CD4-positive, alpha-beta T cell treated with Interleukin-2 at 100 ng/mL for 4 hours (primary cell): ENCODE data around the gene NOS1.

ENCODE experiments used
- DNase-seq: peaks from one replicate; pipeline ENCODE4 v3.0.0-alpha.2; 2020; ENCODE audit warnings: low spot score

NOS1 gene

GRCh38 chr12:117363056-117363662, 1.7 kb upstream of the NOS1 start:
- no peak for DNase-seq

DNA sequence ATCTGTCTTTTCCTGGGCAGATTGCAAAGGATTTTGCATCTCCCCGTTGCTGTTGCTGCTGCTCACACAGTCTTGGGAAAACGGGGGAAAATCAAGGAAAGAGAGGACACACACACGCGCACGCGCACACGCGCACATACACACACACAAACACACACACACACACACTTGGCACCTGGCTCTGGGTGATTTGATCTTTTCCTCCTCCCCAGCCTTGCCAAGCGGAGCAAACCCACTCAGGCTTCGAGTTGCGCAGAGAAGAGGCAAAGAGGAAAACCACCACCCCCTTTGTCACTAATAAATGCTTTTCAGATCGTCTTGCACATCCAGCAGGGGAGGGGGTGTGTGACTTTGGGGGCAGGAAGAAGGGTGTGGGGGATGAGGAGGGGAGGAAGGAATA, 965 bp upstream of the NOS1 start:
- no peak for DNase-seq

- no peak for DNase-seq
Observed at GRCh38 chr12:117361905-117362304, 479 bp upstream of the NOS1 start.

DNA sequence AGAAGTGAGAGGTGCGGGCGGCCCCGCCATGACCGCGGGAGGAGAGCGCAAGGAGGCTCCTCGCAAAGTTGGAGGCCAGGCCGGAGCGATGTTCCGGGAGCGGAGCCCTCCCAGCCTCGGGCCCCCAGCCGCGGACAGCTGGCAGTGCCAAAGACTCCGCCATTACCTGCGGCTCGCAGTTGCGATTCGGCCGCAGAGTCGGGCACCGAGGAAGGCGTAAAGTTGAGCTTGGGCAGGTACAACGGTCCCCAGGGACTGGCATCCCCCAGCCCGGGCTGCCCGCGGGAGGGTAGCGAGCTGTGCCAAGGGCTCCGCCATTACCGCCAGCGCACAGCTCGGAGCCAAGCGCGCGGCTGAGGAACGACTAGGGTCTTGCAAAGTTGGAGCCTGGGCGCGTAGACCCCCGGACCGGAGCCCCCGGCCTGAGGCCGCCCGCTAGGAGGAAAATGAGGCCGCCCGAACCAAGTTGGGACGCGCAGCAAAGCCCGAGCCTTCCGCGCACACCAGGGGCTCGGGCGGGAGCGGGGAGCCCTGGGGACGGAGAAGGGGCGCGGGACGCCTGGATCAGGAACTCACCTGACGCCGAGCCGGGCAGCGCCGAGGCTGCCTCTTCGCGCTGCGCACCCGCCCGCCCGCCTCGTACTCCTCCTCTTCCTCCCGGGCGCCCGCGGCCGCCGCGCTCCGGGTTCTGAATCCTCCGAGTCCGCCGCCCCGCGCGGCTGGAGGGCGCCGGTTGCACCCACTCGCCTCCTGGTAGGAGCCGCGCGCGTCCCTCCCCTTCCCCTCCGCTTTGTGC, 677 bp downstream of the NOS1 start:
- no peak for DNase-seq

- DNase-seq, result no peak
Observed at GRCh38 chr12:117360222-117360550, 1.2 kb downstream of the NOS1 start.

DNA sequence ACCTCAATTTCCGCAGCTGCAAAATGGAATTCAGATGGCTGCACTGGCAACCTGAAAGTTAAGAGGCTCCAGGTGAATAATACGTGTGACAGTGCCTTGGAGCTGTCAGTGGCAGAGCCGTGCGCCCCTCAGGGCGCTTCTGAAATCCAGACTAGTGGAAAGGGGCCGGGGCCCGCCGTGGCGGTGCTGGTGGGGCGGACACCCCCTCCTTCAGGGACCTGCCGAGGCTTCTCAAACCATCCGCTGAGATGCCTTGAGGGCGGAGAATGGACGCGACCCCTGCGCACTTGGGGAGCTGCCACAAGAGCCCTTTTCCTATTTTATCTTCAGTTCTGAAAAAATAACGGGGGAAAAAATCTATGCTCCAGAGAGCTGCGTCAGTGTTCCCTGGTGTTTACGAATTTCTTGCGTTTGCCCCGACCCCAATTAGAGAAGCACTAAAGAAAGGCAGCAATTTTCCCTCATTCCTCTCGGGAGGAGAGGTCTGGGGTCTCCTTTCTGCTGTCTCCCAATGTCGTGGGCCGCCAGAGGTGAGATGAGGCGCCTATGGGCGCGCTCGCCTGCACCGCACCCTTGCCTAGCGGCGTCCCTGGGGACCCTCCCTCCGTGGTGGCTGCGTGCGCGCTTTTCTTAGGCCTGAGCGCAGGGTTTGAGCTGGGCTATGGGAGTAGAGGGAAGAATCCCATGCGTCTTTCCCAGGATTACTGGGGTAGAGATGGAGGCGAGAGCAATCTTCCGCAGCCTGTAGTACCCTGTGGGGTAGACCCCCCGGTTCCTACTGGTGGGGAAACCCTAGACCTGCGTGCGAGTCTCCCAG, 2.2 kb downstream of the NOS1 start:
- no peak for DNase-seq

DNA sequence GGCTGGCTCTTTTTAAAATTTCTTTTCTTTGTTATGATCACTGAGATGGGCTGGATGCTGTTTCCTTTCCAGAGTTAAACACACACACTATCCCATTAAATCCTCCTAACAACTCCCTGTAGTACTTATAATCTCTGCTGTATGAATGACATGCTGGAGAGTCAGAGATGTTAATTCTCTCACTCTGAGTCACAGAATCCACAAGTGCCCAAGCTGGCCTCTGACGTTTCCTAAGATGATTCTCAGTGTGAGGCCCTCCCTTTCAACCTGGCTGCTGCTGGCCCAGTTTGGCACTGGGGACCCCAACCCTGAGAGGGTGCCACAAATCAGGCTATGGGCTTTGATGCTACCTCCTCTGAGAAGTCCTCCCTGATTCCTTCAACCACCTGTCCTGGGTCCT, 5.4 kb downstream of the NOS1 start:
- DNase-seq, result no peak

- no peak for DNase-seq
Observed at GRCh38 chr12:117352883-117353282, 8.5 kb downstream of the NOS1 start.

- no peak for DNase-seq
Observed at GRCh38 chr12:117352206-117352605, 9.2 kb downstream of the NOS1 start.

DNA sequence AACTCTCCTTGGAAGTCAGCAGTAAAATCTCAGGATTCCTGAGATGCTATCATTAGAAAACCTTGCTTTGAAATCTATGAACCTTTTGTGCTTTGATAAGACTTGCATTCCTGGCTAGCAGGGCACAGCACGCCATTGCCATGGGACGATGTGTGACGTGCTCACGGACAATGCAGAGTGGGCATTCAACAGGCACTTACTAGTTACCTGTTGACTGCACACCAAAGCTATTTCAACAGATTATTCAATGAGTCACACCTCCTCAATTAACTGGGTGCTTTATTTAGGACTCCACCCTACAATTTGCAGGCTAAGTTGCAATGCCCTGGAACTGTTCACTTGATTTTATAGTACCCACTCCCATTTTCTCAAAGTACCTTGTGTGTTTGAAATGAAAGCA, 11.3 kb downstream of the NOS1 start:
- no peak for DNase-seq

DNA sequence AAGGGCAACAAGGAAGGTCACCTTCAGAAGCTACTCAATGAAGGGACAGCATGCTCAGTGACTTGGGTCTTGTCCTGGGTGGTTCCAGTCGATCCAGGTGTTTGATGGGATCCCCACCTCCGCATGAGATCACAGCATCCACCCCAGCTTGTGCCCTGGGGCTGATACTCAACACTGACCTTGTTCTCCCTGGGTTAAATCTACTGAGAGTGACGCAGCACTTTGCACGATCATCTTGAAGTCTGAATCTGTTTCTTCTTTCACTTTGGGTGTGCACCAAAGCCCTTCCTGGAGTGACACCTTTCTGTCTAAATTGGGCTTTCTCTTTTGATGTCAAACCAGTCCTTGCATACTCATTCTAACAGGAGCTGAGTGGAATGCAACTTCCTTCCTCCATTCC, 13.8 kb downstream of the NOS1 start:
- DNase-seq, result no peak

- DNase-seq, result no peak
Observed at GRCh38 chr12:117344716-117345115, 16.7 kb downstream of the NOS1 start.

DNA sequence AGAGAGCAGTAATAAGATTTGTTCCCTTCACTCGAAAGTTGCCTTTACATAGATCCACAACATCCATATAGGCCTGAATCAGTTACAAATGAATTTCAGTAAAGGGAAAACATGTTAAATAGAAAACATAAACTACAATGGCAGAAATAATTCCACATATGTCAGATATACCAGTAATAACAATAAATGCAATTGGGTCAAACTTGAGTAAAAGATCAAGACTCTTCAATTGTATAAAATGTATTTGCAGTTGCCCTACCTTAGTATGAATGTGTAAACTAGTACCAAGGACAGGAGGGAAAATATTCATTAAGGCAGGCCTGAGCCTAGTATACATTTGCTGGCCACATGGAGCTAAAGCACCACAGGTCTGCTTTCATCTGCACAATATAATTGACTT, 17.6 kb downstream of the NOS1 start:
- DNase-seq, result no peak

- DNase-seq, result no peak
Observed at GRCh38 chr12:117343296-117343695, 18.1 kb downstream of the NOS1 start.

- no peak for DNase-seq
Observed at GRCh38 chr12:117342682-117343081, 18.7 kb downstream of the NOS1 start.

- DNase-seq, result no peak
Observed at GRCh38 chr12:117342247-117342646, 19.2 kb downstream of the NOS1 start.

DNA sequence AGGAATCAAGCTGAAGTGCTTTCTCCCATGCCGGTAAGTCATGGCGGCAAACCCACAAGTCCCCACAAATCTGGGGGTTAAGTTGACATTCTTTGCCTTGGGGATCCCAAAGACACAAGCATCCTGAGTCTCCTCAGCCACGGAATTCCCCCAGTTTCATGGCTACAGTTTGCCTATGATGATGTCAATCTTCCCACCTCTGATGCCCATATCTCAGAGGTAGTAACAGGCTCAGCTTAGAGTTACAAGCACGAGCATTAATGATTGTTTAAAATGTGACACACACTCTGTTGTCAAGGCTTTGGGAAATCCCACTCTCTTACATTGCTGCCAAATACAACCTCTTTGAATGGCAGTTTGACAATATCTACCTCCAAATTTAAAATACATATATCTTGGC, 22.3 kb downstream of the NOS1 start:
- no peak for DNase-seq

- no peak for DNase-seq
Observed at GRCh38 chr12:117334855-117335587, 26.4 kb downstream of the NOS1 start.

- no peak for DNase-seq
Observed at GRCh38 chr12:117334051-117334450, 27.4 kb downstream of the NOS1 start.

DNA sequence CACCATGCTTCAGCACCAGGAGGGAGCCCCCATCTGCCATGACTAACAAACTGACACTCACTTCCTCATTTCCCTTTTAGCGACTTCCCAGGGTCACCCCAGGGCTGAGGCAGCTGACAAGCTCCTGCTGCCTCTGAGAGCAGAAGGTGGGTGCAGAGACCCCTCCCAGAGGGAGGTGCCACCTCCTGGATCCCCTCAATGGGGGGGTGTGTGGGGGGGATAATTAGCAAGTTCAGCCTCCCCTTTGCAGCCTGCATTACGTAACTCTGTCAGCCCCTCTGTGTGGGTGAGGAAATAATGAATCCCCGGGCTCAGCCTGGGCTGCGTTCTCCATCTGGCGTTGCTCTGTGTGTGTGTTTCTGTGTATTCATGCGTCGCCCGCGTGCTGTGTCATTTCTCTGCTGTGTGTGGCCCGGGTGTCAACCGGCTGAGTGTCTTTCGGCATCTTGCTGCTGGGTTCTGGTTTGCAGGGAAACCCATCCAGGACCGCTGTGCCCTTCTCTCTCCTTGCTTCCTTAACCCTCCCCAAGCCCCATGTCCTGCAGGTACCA, 28.0 kb downstream of the NOS1 start:
- DNase-seq, result no peak

DNA sequence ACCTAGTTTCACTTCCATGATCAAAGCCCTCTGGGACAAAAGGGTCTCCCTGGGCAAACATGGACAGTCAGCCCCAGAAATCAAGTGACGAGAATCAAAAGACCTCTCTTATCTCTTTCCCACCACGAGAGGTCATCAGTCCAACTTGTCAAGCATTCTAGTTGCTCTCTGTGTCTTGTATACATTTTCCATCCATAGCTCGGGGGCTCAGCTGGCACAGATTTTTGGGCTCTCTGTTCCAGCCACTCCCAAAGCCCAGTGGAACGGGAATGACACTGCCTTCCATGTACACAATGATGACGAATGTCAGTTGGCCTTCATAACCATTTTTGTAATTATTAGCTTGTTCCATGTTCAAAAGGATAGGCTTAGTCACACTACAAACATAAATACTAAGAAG, 29.7 kb downstream of the NOS1 start:
- no peak for DNase-seq

DNA sequence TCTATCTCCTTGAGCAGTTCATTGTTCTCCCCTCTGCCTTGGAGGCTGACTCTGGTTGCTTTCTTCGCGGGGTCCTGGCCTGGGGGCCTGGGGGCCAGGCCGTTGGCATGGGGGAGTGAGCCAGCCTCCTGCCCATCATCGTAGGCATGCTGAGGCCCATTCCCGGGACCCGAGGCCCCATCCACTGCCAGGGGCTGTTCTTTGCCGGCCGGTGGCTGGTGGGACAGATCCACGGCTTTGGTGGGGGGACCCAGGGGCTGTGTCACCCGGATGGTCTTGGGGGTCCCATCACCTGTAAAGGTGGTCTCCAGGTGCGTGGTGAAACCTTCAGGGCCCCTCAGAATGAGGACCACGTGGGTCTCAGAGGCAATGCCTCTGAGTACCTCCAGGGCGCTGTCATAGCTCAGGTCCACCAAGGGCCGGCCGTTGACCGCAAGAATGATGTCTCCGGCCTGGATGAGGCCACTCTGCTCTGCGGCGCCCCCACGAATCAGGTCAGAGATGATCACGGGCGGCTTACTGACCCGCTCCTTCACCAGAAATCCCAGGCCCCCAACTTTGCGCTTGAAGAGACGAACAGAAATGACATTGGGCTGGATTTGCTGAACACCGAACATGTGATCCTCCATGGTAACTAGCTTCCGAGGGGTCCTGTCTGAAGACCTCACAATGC, 30.8 kb downstream of the NOS1 start:
- DNase-seq, result no peak
